ENCODE data around the gene MYO5A.

The MYO5A gene

DNA sequence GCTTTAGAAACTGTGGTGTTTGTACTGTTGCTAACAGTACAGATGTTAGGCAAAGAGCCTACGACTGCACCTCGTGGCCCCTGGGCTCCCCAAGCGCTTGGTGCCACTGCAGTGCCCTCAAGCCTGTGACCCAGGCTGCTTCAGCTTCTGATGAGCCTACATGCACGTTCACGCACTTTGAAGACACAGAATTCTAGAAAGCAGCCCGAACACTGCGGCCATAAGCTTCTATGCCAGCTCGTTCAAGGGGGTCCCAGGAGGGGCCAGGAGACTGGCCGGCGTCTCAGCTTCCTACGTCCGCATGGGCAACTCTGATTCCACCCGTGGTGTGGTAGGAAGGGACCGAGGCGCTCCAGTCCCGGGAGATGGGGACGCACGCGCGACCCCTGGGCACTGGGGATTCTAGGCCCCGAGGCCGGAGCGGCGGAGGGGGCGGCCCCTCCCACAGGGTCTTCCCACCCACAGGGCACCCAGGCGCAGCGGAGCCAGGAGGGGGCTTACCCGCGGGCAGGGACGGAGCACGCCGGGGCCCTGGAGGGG lies 233.7 kb downstream of the MYO5A start:
- no peaks in the 10 kb centered on the region for H3F3A ChIP-seq (ENCODE audit: insufficient read depth, low read length)
- H3K9me3 ChIP-seq (ENCODE audit: low read length) = no peaks in the 10 kb centered on the region
- no peaks in the 10 kb centered on the region for H3K79me2 ChIP-seq (ENCODE audit: insufficient read depth, low read length)
- peak overlapping the region; percentile 59 for H3K4me2 ChIP-seq (ENCODE audit: low read length)
- H3K27me3 ChIP-seq (ENCODE audit: insufficient read depth, low read length) = 0 out of 2 replicates have a peak, but pooled peaks cover 6% of the 10 kb centered on the region
- H3K4me3 ChIP-seq (ENCODE audit: low read depth, low read length, poor library complexity, severe bottlenecking) = peak overlapping the region; percentile 62
- no peaks in the 10 kb centered on the region for H3K9me2 ChIP-seq (ENCODE audit: low read depth, low read length)
- H3K27ac ChIP-seq (ENCODE audit: low read depth, low read length, poor library complexity, severe bottlenecking) = no peak overlapping the region
- H3K4me1 ChIP-seq (ENCODE audit: insufficient read depth, low read length, severe bottlenecking) = peaks cover 16% of the 10 kb centered on the region
- no peak for TF ChIP-seq CTCF (IDR thresholded peaks at IDR 0.05; ENCODE audit: low read length)
- no peak overlapping the region for H2AFZ ChIP-seq (ENCODE audit: low read length)
- H3K36me3 ChIP-seq (ENCODE audit: insufficient read depth, low read length) = no peaks in the 10 kb centered on the region
- H4K20me1 ChIP-seq (ENCODE audit: insufficient read depth, low read length) = no peaks in the 10 kb centered on the region
- peak overlapping the region; percentile 19; the same call in 1 of the 2 replicates for H3K9ac ChIP-seq (ENCODE audit: low read length)

GRCh38 chr15:52292780-52293392 lies 235.8 kb downstream of the MYO5A start:
- Histone ChIP-seq H3K9me3 (ENCODE audit: low read length) (no peaks in the 10 kb centered on the region), H3K79me2 (ENCODE audit: insufficient read depth, low read length) (no peaks in the 10 kb centered on the region), H3F3A (ENCODE audit: insufficient read depth, low read length) (no peaks in the 10 kb centered on the region), H3K4me1 (ENCODE audit: insufficient read depth, low read length, severe bottlenecking) (peaks cover 16% of the 10 kb centered on the region), H3K27ac (ENCODE audit: low read depth, low read length, poor library complexity, severe bottlenecking) (no peak overlapping the region), H3K4me2 (ENCODE audit: low read length) (no peak overlapping the region), H3K36me3 (ENCODE audit: insufficient read depth, low read length) (no peaks in the 10 kb centered on the region), H2AFZ (ENCODE audit: low read length) (no peak overlapping the region), H3K27me3 (ENCODE audit: insufficient read depth, low read length) (0 out of 2 replicates have a peak, but pooled peaks cover 6% of the 10 kb centered on the region), H3K9me2 (ENCODE audit: low read depth, low read length) (no peaks in the 10 kb centered on the region), H3K4me3 (ENCODE audit: low read depth, low read length, poor library complexity, severe bottlenecking) (no peak overlapping the region), H4K20me1 (ENCODE audit: insufficient read depth, low read length) (no peaks in the 10 kb centered on the region), H3K9ac (ENCODE audit: low read length) (no peak overlapping the region)
- TF ChIP-seq CTCF (IDR thresholded peaks at IDR 0.05; ENCODE audit: low read length) (peak; percentile 5; the same call in 1 of the 2 replicates), EZH2 (IDR thresholded peaks at IDR 0.05; ENCODE audit: borderline replicate concordance, low read length) (no peak)

DNA sequence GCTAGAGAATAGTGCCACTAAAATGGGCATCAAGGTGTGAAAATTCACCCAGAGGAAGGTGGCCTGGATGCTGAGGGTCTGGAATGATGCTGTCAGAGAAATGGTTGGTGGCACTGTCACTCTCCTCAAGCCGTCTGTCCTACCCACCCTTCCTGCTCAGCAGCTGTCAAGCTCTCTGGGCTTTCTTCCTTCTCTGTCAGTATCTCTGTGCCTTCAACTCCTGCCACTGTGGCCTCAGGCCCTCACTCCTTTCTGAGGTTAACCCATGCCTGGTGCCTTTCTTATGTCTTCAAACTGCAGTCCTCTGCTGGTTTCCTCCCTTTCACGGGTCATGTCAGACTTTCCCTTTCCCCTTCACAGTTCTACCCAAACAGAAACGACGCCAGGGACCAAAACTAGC lies 237.5 kb downstream of the MYO5A start:
- H4K20me1 ChIP-seq (ENCODE audit: insufficient read depth, low read length) = no peaks in the 10 kb centered on the region
- H3K9me3 ChIP-seq (ENCODE audit: low read length) = no peaks in the 10 kb centered on the region
- H3K36me3 ChIP-seq (ENCODE audit: insufficient read depth, low read length) = no peaks in the 10 kb centered on the region
- H3F3A ChIP-seq (ENCODE audit: insufficient read depth, low read length) = no peaks in the 10 kb centered on the region
- H2AFZ ChIP-seq (ENCODE audit: low read length) = no peak overlapping the region
- no peaks in the 10 kb centered on the region for H3K9me2 ChIP-seq (ENCODE audit: low read depth, low read length)
- no peak overlapping the region for H3K4me2 ChIP-seq (ENCODE audit: low read length)
- H3K79me2 ChIP-seq (ENCODE audit: insufficient read depth, low read length) = no peaks in the 10 kb centered on the region
- H3K4me1 ChIP-seq (ENCODE audit: insufficient read depth, low read length, severe bottlenecking) = peaks cover 16% of the 10 kb centered on the region
- TF ChIP-seq CTCF (IDR thresholded peaks at IDR 0.05; ENCODE audit: low read length) (no peak), EZH2 (IDR thresholded peaks at IDR 0.05; ENCODE audit: borderline replicate concordance, low read length) (no peak)
- H3K9ac ChIP-seq (ENCODE audit: low read length) = no peak overlapping the region
- H3K4me3 ChIP-seq (ENCODE audit: low read depth, low read length, poor library complexity, severe bottlenecking) = no peak overlapping the region
- H3K27ac ChIP-seq (ENCODE audit: low read depth, low read length, poor library complexity, severe bottlenecking) = no peak overlapping the region
- 0 out of 2 replicates have a peak, but pooled peaks cover 6% of the 10 kb centered on the region for H3K27me3 ChIP-seq (ENCODE audit: insufficient read depth, low read length)
